ENCODE results near the gene ASIC1.

The ASIC1 gene

DNA sequence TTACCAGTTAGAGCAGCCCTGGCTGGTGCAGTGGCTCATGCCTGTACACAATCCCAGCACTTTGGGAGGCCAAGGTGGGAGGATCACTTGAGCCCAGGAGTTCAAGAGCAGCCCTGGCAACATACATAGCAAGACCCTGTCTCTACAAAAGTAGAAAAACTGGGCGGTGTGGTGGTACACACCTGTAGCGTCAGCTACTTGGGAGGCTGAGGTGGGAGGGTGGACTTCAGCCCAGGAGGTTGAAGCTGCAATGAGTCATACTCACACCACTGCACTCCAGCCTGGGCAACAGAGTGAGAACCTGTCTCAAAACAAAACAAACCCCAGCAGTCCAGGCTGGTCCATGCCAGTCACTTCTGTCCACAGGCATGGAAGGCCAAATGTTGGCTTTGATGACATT, 62.0 kb downstream of the ASIC1 start:
- H3K4me1 Mint-ChIP-seq, result peaks cover 13% of the 10 kb centered on the region

DNA sequence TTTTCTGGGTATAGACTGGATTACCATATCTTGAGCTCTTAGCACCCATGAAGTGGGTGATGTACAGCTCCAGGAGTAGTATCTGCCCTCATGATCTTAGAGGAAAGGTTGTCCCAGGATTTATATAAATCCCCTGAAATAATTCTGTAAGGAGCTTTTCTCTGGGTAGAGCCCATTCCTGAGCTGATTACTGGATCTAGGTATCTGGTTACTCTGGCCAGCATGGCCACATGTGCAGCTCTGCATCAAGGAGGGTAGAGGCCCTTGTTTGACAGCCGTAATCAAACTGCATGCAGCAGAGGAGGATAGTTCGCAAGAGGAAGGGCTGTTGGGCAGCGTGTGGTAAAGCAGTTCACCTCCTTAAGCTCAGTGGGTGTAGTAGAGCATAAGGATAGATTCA, 63.1 kb downstream of the ASIC1 start:
- Mint-ChIP-seq H3K27ac (no peak overlapping the region), H3K9me3 (no peaks in the 10 kb centered on the region), H3K4me1 (peaks cover 9% of the 10 kb centered on the region), H3K27me3 (ENCODE audit: low read depth) (no peaks in the 10 kb centered on the region), H3K4me3 (no peak overlapping the region), H3K36me3 (ENCODE audit: low read depth) (peaks cover 35% of the 10 kb centered on the region)
- TF ChIP-seq, protein P1, sequence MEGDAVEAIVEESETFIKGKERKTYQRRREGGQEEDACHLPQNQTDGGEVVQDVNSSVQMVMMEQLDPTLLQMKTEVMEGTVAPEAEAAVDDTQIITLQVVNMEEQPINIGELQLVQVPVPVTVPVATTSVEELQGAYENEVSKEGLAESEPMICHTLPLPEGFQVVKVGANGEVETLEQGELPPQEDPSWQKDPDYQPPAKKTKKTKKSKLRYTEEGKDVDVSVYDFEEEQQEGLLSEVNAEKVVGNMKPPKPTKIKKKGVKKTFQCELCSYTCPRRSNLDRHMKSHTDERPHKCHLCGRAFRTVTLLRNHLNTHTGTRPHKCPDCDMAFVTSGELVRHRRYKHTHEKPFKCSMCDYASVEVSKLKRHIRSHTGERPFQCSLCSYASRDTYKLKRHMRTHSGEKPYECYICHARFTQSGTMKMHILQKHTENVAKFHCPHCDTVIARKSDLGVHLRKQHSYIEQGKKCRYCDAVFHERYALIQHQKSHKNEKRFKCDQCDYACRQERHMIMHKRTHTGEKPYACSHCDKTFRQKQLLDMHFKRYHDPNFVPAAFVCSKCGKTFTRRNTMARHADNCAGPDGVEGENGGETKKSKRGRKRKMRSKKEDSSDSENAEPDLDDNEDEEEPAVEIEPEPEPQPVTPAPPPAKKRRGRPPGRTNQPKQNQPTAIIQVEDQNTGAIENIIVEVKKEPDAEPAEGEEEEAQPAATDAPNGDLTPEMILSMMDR (IDR thresholded peaks at IDR 0.05; ENCODE audit: unreplicated experiment in 3 of 3), result no peak

More for the DNA sequence above, 62.0 kb downstream of the ASIC1 start:
- H3K27ac Mint-ChIP-seq, result no peak overlapping the region
- H3K9me3 Mint-ChIP-seq, result no peaks in the 10 kb centered on the region
- H3K27me3 Mint-ChIP-seq (ENCODE audit: low read depth), result no peaks in the 10 kb centered on the region
- peaks cover 31% of the 10 kb centered on the region for H3K36me3 Mint-ChIP-seq (ENCODE audit: low read depth)
- no peak overlapping the region for H3K4me3 Mint-ChIP-seq
- TF ChIP-seq, protein P1 (IDR thresholded peaks at IDR 0.05; ENCODE audit: unreplicated experiment in 3 of 3), result no peak

DNA sequence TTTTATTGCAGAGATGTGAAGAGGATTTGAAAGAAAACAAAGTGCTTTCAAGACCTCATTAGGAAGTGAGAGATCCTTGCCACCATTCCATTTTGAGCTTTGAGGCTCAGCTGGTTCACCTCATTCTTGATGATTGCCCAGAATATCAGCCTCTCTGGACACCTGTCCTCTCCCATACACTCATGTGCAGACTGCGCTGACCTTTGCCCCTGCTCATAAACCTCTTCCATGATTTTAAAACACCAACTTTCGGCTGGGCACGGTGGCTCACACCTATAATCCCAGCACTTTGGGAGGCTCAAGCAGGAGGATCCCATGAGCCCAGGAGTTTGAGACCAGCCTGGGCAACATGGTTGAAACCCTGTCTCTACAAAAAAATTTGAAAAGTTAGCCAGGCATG, 63.6 kb downstream of the ASIC1 start:
- no peaks in the 10 kb centered on the region for H3K9me3 Mint-ChIP-seq
- H3K27me3 Mint-ChIP-seq (ENCODE audit: low read depth), result no peaks in the 10 kb centered on the region
- H3K4me3 Mint-ChIP-seq, result no peak overlapping the region
- TF ChIP-seq, protein P1 (IDR thresholded peaks at IDR 0.05; ENCODE audit: unreplicated experiment in 3 of 3), result no peak
- H3K4me1 Mint-ChIP-seq, result peaks cover 5% of the 10 kb centered on the region
- H3K27ac Mint-ChIP-seq, result no peak overlapping the region
- H3K36me3 Mint-ChIP-seq (ENCODE audit: low read depth), result peaks cover 32% of the 10 kb centered on the region

DNA sequence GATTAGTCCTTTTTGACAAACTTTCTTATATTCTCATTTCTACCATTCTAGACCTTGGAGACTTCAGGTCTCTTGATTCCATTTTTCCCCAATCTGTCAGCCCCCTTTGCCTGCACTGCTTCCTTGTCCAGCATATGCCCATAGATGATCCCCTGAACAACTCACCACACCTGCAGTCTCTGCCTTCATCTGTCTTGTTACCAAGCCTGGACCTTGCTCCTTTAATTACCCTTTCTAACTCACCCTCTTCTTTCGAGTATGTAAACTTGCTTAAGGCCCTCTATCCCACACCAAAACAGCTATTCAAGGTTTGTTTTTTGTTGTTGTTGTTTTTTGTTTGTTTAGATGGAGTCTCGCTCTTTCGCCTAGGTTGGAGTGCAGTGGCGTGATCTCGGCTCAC, 64.2 kb downstream of the ASIC1 start:
- H3K4me1 Mint-ChIP-seq, result peaks cover 1% of the 10 kb centered on the region
- H3K27ac Mint-ChIP-seq, result no peak overlapping the region
- H3K27me3 Mint-ChIP-seq (ENCODE audit: low read depth), result no peaks in the 10 kb centered on the region
- TF ChIP-seq, protein P1 (IDR thresholded peaks at IDR 0.05; ENCODE audit: unreplicated experiment in 3 of 3), result no peak
- H3K9me3 Mint-ChIP-seq, result no peaks in the 10 kb centered on the region
- no peak overlapping the region for H3K4me3 Mint-ChIP-seq
- peaks cover 27% of the 10 kb centered on the region for H3K36me3 Mint-ChIP-seq (ENCODE audit: low read depth)

DNA sequence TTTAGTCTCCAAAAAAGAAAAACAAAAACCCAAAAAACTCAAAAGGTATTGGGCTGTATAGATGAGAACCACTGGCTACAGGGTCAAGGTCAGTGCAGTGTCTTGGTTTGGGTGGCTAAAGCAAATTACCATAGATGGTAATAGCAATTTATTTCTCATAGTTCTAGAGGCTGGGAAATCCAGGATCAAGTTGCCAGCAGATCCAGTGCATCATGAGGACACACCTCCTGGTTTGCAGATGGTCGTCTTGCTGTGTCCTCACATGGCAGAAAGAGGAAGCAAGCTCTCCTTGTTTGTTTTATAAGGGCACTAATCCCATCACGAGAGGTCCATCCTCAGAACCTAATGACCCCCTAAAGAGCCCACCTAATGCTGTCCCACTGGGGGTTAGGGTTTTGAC, 65.8 kb downstream of the ASIC1 start:
- TF ChIP-seq, protein P1 (IDR thresholded peaks at IDR 0.05; ENCODE audit: unreplicated experiment in 3 of 3), result no peak
- Mint-ChIP-seq H3K27me3 (ENCODE audit: low read depth) (no peaks in the 10 kb centered on the region), H3K9me3 (no peaks in the 10 kb centered on the region), H3K27ac (no peak overlapping the region), H3K4me1 (no peaks in the 10 kb centered on the region), H3K4me3 (no peak overlapping the region), H3K36me3 (ENCODE audit: low read depth) (peaks cover 36% of the 10 kb centered on the region)

DNA sequence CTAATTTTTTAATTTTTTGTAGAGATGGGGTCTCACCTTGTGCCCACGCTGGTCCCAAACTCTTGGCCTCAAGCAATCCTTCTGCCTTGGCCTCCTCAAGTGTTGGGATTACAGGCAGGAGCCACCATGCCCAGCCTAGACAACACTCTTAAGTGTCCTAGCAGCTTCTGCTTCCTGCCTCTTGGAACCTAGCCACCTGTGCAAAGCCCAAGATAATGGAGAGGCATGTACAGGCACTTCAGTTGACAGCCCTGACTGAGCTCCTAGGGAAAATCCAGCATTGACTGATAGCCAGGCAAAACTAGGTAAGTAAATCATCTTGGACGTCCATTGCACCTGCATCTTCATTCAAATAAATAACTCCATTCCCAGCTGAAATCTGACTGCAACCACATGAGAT, 70.2 kb downstream of the ASIC1 start:
- Mint-ChIP-seq H3K36me3 (ENCODE audit: low read depth) (peaks cover 51% of the 10 kb centered on the region), H3K9me3 (no peaks in the 10 kb centered on the region), H3K27ac (no peak overlapping the region), H3K27me3 (ENCODE audit: low read depth) (no peaks in the 10 kb centered on the region), H3K4me1 (no peaks in the 10 kb centered on the region), H3K4me3 (no peak overlapping the region)
- TF ChIP-seq, protein P1 (IDR thresholded peaks at IDR 0.05; ENCODE audit: unreplicated experiment in 3 of 3), result no peak

Measured in nephron (organoid).